NCI-H2081 treated with DMSO at 0.1 percent for 48 hours (cell line): ENCODE results near the gene SHROOM2.

ENCODE experiments used
- DNase-seq: peaks from one replicate; lab custom pipeline; 2025; lab: John Stamatoyannopoulos, UW

Gene SHROOM2

DNA sequence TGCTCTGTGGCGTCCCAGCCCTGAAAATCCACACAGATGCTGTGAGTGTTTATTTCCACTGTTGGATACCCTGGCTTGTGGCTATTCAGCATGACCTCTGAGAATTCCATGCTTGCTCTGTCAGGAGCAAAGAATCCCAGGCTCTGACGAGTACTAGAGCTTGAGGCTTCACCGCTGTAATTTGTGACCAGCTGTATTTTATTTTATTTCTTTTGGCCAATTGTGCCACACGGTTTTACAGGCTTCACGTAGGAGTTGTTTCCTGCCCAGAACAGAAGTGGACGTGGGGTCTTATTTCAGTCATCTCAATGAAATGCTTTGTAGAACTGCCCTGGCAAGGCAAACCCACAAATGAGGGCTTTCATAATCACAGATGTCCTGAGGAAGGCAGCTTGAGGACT is 111.5 kb downstream of the SHROOM2 start:
- DNase-seq = no peak

DNA sequence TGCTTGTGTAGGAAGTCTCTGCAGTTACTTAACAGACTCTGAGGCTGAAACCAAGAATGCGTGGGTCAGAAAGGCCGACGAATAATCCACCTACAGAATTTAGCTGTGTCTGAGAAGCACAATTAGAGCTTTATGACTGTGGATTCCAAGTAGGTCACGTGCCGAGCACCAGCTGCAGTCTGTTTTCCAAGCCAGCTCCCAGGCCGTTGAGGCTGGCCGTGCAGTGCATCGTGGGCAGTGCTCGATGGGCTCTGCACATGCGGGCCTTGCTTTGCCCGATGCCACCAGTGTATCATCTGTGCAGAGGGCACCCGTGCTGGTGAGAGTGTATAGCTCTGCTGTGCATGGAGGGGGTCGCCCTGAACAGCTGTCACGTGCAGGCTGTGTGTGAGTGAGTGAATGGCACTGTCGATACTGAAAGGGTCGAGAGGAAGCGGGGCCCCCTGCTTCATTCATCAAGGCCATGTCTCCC is 113.4 kb downstream of the SHROOM2 start:
- no peak for DNase-seq

DNA sequence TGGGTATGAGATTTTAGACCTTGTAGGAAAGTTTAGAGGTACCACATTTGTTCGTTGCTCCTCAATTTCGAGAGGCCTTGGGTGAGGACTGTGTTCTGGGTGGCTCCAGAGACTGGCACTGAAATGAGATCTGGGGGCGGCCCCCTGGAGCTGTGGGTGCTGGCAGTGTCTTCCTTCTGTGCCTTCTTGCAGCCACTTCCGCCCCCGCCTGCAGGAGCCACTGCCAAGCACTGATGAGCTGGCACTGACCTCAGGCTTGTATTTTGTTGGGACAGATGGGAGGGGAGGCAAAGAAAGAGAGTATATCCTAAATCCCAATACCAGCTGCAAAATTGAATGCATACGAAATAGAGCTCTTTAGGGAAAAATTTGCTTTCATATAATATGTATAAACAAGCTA is 116.4 kb downstream of the SHROOM2 start:
- DNase-seq = no peak

DNA sequence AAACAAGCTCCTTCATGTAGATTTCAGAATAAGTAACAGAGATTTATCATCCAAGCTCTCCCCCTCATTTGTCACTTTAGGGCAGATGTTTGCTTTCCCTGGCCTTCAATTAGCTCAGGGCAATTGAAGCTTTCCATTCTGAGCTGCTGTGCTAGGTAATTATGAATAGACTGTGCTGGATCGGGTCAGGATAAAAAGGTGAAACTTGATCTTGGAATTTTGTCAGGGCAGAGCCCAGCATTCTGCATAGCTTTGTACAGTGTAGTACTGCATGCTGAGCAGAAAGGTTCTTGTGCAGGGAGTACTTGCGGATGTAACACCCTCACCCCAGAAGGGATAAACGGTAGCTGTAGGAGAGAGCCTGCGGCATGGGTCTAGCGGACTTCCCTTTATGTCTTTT is 116.9 kb downstream of the SHROOM2 start:
- DNase-seq = no peak

DNA sequence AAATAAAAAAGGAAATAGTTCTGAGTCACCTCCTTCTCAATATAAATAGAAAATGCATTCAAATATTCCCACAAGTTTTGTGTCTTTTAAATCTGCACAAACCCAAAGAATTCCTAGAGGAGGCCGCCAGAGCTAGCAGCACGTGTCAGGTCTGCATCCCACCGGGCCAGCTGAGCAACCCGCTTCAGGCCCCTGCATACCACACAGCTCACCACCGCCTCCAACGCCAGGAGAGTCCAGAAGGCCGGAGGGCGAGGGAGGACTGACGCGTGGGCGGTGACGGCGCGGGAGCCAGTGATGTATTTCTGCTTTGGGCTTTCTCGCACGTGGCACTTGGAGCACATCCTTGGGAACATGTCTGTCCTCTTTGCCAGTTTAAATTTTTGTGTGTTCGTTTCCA is 119.1 kb downstream of the SHROOM2 start:
- DNase-seq = no peak

DNA sequence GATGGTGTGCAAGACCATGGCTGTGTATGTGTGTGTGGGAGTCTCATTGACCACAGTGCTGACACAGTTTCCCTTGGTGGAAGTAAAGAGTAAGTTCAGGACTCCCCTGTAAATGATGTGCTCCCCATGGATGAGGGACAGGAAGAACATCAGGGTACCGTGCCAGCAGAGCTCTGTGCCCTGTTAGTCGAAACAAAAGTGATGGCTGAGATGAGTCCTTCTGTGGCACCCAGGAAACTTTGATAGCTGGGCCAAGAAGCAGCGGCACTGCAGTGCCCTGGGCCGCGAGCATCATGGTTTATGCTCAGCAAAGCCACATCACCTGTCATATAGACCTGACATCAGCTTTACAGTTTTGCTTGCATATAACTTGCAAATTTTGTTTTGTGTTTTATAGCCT is 119.5 kb downstream of the SHROOM2 start:
- no peak for DNase-seq

DNA sequence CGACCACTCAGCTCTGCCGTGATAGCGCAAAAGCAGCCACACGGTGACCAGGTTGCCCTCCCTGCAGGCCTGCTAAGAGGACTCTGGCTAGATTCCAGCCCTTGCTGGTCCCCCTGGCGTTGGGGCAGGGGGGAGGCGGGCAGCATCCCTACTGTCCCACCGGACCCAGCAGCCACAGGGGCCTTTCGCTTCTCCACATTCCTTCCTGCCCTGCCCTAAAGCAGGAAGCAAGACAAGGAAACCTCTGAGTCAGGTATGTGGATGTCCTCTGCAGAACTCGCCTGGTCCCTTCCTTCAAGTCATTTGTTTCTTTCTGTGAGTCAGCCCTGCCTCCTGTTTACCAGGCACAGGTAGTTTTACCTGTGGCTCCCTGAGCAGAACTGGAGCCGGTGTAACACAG is 120.7 kb downstream of the SHROOM2 start:
- no peak for DNase-seq

DNA sequence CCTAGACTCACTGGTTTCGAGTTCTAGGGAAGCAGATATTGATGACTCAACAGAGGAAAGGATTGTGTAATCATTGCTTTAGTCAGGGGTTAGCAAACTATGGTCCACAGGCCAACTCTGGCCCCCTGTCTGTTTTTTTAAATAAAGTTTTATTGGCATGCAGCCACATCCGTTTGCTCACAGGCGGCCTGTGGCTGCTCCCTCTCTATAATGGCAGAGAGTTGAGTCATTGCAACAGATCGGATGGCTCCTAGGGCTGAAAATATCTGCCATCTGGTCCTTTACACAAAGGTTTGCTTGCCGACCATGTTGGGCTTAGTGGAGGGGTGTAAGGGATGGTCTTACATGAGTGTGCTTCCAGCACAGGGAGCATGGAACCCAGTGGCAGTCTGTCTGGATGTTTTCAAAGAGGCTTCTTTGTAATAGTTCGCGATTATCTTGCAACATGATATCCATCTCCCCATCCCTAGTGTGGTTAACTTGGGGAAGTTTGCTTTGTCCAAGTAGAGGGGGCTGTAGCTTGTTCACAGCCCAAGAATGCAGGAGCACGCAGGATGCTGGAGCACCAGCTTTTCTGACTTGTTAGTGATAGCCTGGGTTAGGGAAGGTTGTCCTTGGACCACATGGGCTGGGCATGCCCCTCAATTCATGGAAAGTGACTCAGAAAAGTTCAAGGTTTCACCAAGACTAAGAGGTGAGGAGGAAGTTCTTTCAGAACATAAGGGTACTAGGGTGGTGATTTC is 121.6 kb downstream of the SHROOM2 start:
- DNase-seq = no peak

DNA sequence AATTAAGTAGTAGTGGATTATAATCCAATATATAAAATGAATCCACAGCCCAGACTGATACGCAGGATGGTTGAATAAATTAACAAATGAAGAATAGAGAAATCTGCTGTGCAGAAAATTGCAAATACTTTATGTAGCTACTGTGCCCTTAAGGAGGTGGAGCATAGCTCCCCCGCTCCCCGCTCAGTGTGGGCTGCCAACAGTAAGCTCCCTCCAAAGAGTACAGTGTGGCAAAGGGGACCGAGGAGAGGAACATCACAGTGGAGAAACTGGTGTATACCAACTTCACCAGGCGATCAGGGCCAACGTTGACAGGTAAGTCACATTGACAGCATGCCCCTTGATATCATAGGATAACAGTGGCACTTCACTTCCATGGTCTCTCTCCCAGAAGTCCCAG is 123.0 kb downstream of the SHROOM2 start:
- DNase-seq = no peak

DNA sequence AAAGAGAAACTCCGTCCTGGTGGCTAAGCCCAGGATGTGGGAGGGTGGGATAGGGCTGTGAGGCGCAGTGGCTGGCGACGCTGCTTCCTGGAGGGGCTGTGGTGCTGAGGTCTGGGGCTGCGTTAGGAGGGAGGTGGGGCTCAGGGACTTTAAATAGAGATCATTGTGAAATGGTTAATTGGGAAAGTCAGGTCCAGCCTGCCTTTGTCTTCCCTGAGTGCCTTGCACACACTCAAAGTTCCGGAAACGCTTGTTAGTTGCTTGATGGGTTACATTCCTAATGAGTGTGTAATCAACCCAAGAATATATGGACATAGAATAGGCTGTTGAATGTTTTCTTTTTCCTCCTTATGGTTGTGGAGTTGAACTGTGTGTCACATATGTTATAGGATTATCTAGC is 125.3 kb downstream of the SHROOM2 start:
- DNase-seq = no peak

DNA sequence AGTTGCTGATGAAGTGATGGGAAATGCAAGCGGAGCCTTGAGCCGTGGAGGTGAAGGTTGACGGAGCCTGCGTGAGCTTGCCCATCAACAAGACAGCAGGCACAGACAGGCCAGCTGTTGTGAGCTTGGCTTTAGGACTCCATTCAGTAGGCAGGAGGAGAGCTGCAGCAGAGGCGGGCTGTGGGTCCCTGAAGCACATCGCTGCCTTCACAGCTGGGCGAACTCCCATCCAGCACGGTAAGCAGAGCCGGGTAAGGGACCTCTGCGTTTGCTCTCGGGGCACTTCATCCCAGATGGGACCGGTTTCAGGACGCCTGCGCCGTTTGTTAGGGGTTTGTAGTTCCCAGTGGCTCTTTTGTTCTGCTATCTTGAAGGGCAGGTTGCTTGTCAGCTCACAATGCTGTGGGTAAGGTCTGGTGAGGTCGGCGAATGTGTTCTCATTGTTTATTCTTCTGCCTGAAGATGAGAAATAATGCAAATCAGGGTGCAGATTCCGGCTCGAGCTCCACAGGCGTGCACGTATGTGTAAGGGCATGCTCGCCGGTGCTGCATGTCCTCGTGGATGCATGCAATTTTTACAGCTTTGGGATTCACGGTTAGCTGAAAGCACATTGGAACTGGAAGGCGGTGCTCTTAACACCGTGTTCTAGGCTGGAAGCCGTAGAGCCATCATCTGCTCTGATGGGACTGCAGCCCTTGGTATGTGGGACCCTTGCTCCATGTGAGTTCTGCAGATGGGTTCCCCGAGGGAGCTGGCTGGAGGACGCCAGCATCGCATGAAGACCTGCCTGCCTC is 126.3 kb downstream of the SHROOM2 start:
- no peak for DNase-seq

DNA sequence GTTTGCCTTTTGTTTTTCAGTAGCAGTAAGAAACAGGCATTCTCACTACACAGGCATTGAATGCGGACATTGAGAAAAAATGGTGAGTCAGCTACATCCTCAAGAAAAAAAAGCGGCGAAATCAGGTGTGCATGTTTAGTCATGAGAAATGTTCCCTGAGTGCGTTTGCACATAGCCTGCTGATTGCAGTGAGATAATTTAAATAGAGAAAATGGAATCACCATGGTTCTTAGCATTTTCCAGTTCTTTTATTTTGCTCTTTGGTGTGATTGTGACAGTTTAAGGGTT is 126.9 kb downstream of the SHROOM2 start:
- DNase-seq = no peak

DNA sequence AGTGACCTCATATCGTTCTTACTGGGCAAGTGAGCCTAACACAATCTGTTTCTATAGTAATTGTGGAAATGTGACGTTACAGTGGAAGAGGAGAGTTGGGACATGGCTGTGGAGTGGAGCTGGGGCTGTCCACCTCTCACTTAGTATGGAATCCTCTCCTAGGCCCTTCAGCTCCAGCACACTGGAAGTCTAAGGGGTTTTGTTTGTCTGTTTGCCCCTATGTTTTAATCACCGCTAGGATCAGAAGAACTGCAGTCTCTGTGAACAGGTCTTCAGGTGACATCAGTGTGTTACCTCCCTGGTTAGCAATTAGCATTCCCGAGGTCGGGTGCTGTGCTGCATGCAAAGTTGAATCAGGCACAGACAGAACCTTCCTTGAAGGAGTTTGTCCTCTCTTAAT is 131.6 kb downstream of the SHROOM2 start:
- DNase-seq = no peak

DNA sequence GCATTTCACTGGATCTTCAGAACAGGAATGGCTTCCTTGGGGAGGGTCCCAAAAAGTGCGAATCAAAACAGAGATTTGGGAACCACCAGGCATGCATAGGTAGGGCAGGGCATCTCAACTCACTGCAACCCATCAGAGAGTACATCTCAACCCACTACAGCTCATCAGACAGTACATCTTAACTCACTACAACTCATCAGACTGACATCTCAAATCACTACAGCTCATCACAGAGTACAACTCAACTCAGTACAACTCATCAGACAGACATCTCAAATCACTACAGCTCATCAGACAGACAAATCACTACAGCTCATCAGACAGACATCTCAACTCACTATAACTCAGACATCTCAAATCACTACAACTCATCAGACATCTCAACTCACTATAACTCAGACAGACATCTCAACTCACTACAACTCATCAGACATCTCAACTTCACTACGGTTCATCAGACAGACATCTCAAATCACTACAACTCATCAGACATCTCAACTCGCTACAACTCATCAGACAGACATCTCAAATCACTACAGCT is 133.5 kb downstream of the SHROOM2 start:
- DNase-seq = no peak

DNA sequence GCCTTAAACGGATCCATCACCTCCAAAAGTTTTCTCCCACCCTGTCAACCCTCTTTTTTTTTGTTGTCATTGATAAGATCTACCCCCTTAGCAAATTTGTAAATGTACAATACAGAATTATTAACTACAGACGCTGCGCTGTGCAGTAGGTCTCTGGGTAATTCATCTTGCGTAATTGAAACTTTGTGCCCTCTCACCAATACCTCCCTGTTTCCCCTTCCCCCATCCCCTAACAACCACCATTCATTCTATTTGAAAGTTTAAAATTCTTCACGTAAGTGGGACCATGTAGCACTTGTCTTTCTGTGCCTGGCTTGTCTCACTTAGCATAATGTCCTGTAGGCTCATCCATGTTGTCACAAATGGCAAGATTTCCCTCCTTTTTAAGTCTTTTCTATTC is 135.2 kb downstream of the SHROOM2 start:
- DNase-seq = no peak

DNA sequence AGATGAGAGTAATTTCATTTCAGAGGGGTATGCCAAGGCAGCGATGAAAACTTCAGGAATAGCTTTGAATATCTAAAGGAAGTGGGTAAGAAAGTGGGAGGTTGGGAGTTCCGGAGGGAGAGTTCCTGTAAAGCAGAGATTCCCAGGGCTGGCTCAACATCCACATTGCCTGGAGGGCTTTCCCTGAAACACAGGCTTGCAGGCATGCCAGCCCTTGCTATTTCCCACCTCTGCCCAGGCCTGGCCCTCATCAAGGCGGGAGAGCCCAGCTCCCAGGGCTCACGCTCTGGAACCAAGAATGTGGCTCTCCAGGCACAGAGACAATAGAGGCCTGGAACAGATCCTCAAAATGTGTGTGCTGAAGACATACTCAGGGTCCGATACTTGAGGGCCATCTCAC is 137.1 kb downstream of the SHROOM2 start:
- DNase-seq = no peak

DNA sequence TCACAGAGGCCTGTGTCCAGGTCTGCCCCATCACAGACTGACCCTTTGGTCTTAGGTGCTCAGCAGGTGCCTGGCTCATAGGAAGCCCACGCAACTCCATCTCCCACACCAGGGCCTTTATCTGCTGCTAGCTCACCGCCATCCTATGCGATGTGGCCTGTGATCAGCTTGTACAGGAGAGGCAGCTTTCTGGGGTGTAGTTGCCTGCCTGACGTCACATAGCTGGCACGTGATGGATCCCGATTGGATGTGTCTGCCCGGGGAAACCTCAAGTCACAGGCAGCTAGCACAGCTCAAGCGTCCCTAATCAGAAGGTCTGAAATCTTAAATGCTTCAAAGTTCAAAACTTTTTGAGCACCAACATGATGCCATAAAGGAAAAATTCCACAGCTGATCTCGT is 139.8 kb downstream of the SHROOM2 start:
- DNase-seq = no peak

DNA sequence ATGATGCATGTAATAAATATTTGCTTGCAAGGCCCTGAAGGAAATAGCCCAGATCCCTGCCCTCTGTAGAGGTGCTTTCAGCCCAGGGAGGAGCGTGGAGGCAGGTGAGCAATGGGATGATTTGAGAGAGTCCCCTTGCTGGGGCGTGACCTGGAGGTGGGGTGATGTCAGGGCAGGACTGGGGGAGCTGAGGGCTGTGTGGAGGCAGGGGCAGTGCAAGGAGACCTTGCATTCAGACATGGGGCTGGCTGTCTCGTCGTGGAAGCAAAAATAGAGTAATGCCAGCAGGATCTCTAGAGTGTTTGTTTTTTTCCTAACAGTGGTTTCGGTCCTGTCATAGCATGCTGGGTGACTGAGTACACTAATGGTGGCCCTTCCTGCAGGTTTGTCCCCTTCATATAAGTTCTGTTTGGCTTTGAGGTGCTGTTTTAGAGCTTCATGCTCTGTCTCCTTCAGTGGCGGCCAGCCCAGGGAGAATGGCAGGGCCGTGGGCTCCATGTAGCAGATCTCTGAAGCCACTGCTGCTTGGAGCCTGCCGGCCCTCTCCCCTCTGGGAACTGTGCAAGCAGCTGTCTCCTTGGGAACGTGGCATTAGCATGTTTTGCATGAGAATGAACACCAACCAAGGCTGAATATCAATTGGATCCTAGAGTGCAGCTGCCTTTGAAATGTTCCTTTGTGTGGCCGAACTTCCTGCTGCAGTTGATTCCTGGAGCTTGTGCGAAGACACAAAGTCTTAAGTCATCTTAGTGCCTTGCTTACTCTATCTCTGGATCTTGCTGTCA is 141.7 kb downstream of the SHROOM2 start:
- peak; percentile 9 for DNase-seq

DNA sequence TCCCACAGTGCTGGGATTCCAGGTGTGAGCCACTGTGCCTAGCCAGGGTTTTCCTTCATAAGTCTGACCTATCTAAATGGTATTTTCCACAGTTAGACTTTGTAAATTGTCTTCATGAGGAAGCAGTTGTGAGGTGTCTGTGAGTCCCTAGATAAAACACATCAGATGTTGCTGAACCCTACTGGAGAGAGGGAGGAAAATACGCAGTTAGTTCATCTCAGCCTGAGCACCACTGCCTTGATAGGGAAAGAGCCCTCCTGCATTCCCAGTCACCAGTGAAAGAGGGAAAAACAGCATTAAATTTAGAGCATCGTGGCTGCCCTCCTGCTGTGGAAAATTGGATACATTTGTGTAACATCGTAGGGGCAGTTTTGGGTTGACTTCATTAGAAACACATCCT is 149.2 kb downstream of the SHROOM2 start:
- no peak for DNase-seq

DNA sequence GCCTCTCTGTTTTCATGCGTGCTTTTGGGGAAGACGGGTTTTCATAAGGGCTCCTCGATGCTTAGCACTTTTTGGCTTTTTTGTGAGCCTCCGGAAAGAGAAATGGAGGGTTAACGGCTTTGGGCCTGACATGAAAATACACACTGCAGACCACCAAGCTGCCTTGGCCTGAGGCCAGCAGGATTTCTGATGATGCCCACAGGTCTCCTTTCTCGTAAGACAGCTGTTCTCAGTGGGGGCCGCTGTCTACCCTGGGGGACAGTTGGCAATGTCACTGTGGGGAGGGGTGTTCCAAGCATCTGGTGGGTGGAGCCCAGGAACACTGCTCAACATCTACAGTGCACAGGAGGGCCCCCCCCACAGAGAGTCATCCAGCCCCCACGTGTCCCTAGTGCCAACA is 151.5 kb downstream of the SHROOM2 start:
- DNase-seq = no peak

DNA sequence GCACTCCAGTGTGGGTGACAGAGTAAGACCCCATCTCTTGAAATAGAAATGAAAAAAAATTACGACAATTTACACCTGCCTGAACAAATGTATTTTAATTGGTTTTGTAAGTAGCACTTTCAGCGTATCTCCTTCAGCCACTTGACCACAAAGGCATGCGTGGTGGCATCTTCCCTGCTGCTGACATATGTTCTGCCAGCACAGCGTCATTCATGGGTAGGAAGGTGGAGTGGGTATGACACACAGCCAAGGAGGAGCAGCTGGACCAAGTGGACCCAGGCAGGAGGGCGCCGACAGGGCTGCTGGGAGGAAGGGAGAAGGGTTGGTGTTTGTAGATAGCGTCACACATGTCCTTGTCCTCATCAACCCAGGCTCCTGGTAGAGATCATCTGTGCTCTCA is 152.3 kb downstream of the SHROOM2 start:
- DNase-seq = no peak

DNA sequence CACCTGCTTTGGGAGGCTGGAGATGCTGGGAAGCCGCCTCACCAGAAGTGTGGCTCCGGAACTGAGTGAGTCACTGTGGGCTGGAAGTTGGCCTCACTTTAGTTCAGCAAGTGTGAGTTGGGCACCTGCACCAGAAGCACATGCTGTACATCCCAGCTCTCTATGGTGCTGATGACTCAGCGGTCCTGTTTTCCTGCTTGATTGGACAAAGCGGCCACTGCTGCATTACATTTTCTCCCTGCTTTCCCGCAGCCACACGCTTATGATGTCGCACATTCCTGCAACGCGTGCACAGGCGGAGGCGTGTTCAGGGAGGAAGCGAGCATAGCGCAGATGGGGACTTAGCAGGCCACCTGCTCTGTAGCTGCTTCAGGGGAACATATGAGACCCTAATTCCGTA is 154.2 kb downstream of the SHROOM2 start:
- DNase-seq = no peak

DNA sequence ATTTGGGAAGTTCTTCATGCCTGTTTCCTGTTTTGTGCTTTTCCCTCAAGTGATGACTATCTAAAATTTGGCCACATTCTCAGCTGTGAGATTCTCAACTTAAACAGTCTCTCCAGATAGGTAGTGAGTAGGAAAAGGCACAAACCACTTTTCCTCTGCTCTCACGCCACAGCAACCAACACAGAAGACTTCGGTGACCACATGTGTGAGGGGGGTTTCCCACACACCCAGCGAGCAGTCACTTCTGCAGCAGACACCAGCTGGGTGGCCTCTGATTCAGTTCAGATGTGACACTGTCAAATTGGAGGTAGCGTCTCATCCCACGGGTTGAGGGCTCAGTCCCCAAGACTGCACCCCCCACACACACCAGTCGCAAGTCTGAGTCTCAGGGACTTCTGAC is 155.9 kb downstream of the SHROOM2 start:
- no peak for DNase-seq
